HG02852 (cell line): ENCODE results near the gene HSPB7.
"Not testable (repeated sequence)": the region's sequence is repeated elsewhere in the genome, so short reads cannot be mapped to it uniquely, and the experiment has no call there.

Experiments
- ATAC-seq: cut with Tn5 transposase; IDR thresholded peaks from one replicate; pipeline ENCODE4 v1.9.1; 2021; ENCODE audit warnings: mild to moderate bottlenecking, moderate library complexity; ENCODE audit not compliant: unreplicated experiment

The HSPB7 gene

GRCh38 chr1:16051039-16051438 lies 33.2 kb upstream of the HSPB7 start:
- ATAC-seq = no peak

GRCh38 chr1:16050328-16050727 lies 32.5 kb upstream of the HSPB7 start:
- ATAC-seq = no peak

GRCh38 chr1:16048573-16049189 lies 30.8 kb upstream of the HSPB7 start:
- no peak for ATAC-seq

GRCh38 chr1:16047791-16048475 lies 30.1 kb upstream of the HSPB7 start:
- ATAC-seq = no peak

GRCh38 chr1:16046842-16047241 lies 29.0 kb upstream of the HSPB7 start:
- no peak for ATAC-seq

- no peak for ATAC-seq
Measured at GRCh38 chr1:16043950-16044349, 26.1 kb upstream of the HSPB7 start.

GRCh38 chr1:16043521-16043920 lies 25.7 kb upstream of the HSPB7 start, which contains the start of gene CLCNKB:
TSS of gene CLCNKB (plus strand) at chr1:16043782. CDS start at chr1:16044493, 711 bp downstream.
- no peak for ATAC-seq

GRCh38 chr1:16042654-16043053 lies 24.8 kb upstream of the HSPB7 start:
- not testable (repeated sequence) for ATAC-seq

- no peak for ATAC-seq
Measured at GRCh38 chr1:16042096-16042495, 24.3 kb upstream of the HSPB7 start.

GRCh38 chr1:16041200-16041599 lies 23.4 kb upstream of the HSPB7 start:
- no peak for ATAC-seq

- not testable (repeated sequence) for ATAC-seq
Measured at GRCh38 chr1:16039871-16040270, 22.0 kb upstream of the HSPB7 start.

GRCh38 chr1:16038620-16038912 lies 20.7 kb upstream of the HSPB7 start:
- no peak for ATAC-seq

- ATAC-seq = not testable (repeated sequence)
Measured at GRCh38 chr1:16036461-16036860, 18.6 kb upstream of the HSPB7 start.

- ATAC-seq = not testable (repeated sequence)
Measured at GRCh38 chr1:16033103-16033632, 15.3 kb upstream of the HSPB7 start.

- no peak for ATAC-seq
Measured at GRCh38 chr1:16032388-16033102, 14.7 kb upstream of the HSPB7 start.

- ATAC-seq = no peak
Measured at GRCh38 chr1:16031551-16031950, 13.7 kb upstream of the HSPB7 start.

GRCh38 chr1:16029288-16029687 lies 11.4 kb upstream of the HSPB7 start:
- ATAC-seq = no peak

- not testable (repeated sequence) for ATAC-seq
Measured at GRCh38 chr1:16029003-16029268, 11.1 kb upstream of the HSPB7 start.

GRCh38 chr1:16028237-16029002 lies 10.6 kb upstream of the HSPB7 start:
- ATAC-seq = no peak

GRCh38 chr1:16026723-16027484 lies 9.1 kb upstream of the HSPB7 start:
- ATAC-seq = no peak

GRCh38 chr1:16026302-16026701 lies 8.5 kb upstream of the HSPB7 start:
- not testable (repeated sequence) for ATAC-seq
